Activated CD8-positive, alpha-beta memory T cell treated with anti-CD3 and anti-CD28 coated beads for 1 hour (primary cell): ENCODE results near the gene NRBF2.
"Not testable (repeated sequence)": the region's sequence is repeated elsewhere in the genome, so short reads cannot be mapped to it uniquely, and the experiment has no call there.

Experiments used
- DNase-seq, 2 donors: peaks; one replicate each; pipeline ENCODE4 v3.0.0-alpha.2; 2020; ENCODE audit warnings: low read depth in 1 of 2; ENCODE audit errors: extremely low read depth in 1 of 2

Gene NRBF2

DNA sequence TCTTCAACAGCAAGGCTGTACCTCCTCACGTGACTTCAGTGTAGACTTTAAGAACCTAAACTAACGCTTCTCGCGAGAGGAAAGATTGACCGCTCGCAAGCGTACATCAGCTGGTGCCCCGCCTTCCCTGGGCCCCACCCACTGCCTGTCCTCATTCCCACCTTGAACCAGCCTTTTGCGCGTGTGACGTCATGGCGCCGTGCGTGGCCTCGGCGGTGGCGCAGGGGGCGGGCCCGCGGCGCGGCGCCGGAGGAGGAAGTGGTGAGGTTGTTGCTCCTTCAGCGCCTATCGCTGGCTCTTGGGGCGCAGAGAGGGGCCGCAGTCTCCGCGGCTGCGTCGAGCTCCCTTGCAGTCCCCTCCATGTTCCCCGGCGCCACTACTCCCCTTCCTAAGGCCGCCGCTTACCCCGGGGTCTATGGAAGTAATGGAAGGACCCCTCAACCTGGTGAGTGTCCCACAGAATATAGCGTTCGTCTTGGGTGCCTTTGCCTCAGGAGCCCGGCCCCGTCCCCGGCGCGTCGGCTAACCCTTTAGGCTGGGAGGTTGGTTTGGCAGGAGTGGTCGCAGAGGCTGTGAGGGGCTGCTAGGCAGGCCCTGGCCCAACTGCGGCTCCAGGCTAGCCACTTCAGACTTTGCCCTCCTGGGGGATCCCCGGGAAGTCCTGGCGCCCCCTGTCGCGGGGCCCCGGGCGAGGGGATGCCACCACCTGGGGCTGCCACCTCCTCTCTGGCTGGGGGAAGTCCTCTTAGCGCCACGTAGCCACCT, at the start of gene NRBF2:
NRBF2 (plus strand) TSS at position 273 of the 765 bp plus-strand sequence; CDS start at position 416, 143 bp downstream.
- DNase-seq = peak; percentile 93 to 94

DNA sequence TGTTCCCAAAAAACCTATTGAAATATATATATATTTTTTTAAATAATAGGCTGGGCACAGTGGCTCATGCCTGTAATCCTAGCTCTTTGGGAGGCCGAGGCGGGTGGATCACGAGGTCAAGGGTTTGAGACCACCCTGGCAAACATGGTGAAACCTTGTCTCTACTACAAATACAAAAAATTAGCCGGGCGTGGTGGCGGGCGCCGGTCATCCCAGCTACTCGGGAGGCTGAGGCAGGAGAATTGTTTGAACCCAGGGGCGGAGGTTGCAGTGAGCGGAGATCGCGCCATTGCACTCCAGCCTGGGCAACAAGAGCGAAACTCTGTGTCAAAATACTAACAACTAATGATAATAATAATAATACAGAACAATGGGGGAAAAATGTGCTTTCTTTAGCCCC, 49.7 kb upstream of the NRBF2 start:
- DNase-seq = not testable (repeated sequence)

DNA sequence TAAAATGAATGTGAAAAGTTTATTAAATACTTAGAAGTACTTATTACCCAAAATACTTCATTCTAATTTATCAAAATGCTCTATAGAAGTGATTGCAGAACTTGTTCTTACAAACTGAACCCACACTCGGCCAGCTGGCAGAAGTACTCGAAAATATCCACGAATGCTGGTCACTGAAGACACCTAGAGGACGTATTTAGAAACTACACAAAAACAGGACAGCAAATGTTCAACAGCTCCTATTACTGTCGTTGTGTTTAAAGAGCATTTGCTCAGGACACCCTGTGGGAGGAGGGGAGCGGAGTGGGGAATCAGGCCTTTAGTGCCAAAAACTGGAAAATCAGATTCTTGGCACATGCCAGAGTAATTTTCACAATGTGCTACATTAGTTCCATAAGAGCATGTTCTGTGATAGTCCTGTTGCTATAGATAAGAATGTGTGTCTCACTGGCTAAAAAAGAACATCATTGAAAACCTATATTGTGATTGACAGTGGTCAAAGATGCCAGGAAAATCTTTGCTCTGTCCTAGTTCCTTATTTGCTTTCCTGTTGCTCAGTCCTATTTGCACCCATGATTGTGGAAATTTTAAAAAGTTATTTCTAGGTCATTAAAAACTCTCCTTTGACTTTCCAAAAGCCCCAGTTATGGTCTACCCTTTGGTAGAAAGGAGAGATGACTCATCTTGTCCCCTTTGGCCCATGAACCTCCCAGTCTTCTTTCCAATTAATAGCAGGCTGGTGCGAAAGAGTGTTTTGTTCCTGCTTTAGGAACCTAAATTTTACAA, 49.0 kb upstream of the NRBF2 start:
- no peak for DNase-seq

DNA sequence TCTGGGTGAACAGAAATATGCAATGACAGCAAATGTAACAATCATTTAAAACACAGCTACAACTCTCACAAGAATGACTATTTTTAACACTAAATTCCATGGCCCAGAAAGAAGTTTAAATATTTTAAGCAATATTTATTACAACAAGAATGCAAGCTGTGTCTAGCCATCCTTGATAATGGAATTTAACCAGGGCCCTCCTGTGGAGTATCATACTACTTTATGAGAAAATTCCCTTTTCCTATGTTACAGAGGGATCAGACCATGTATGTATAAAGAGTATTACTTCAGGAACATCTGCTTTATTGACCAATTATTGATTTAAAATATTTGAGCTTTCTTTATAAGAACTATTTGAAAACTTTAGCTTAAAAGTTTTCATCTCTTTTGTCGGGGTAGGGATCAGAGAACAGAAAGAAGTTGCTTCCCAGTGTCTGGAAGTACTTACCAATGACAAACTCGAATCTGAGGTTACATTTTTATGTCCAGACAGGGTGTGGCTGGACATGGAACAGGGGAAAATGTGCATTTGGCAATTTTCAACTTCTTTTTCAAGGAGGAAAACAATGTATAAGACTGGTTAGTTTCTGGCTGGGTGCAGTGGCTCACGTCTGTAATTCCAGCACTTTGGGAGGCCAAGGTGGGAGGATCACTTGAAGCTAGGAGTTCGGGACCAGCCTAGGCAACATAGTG, 48.3 kb upstream of the NRBF2 start:
- DNase-seq = no peak

DNA sequence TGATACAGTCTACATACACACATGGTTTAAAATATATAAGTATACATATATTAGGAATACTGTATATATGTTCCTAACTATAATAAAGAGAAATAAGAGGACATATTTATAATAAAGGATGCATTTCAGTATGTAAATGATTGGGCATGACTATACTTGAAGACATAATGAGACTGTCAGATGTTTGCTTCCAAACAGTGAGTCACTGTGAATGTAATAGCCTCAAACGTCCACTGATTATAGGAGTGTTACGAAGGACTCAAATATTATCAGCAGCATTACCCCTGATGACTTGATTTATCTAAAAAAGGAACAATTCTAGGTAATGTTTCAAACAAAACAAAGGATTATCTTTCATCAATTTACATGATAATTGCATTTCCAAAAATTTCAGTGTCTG, 39.9 kb upstream of the NRBF2 start:
- no peak for DNase-seq

DNA sequence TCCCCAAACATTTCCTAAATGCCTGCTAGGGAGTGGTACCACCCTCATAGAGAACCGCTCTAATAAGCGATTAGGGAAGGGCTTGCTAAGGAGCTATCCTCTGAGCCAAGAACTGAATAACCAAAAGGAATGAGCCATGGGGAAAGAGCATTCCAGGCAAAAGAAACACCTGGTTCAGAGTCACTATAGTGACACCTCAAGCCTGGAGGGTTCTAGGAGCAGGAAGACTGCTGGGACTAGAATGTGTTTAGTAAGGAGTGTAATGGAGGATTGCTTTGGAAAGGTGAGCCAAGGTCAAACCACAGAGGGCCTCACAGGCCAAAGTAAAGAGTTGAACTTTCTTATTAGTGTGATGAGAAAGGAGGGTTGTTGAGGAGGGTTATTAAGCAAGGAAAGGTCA, 38.7 kb upstream of the NRBF2 start:
- DNase-seq = no peak

DNA sequence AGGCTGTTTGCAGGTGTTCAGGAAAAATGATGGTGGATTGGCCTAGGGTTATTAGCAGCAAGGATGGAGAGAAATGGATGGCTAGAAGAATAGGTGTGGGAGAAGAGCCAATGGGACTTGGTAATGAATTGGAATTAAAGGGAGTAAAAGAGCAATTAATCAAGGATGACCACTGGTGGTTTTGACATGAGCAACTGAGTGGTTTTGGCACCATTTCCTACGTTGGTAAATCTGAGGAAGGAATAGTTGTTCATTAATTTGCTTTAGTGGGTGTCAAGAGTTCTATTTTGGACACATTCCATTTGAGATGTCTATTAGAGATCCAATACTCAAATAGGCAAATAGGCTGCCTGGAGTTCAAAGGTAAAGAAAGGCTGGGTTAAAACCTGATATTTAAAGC, 38.2 kb upstream of the NRBF2 start:
- no peak for DNase-seq

DNA sequence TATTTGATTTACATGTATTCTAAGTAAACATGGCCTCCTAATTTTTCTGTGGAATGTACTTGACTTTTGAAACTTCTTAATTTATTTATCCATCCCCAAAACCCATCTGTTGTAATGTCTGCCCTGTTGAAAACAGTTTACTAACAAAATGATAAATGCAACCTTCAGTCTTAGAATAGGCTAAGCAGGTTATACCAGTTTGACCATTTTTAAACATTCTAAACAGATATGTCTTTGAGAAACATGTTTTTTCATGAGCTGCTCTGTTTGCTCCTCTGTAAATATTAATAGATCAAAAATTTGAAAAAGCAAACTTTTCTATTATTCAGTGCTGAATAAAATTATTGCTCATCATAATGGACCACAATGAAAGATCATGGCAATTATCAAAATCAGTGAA, 33.4 kb upstream of the NRBF2 start:
- no peak for DNase-seq

DNA sequence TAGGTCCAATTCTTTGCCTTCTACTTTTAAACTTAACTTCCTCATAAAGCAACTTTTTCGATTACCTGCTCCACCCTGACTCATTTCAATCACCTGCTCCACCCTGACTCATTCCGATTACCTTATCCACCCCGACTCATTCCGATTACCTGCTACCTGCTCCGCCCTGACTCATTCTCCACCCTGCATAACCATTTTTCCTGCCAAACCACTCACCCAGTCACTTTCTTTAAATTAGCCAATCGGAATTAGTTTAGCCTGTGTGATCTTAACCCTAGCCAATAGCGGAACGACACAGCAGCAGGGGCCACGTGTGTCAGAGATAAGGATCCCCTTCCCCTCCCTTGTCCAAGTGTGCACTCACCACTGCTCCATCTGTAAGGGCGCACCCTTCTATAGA, 32.0 kb upstream of the NRBF2 start:
- DNase-seq = not testable (repeated sequence)

DNA sequence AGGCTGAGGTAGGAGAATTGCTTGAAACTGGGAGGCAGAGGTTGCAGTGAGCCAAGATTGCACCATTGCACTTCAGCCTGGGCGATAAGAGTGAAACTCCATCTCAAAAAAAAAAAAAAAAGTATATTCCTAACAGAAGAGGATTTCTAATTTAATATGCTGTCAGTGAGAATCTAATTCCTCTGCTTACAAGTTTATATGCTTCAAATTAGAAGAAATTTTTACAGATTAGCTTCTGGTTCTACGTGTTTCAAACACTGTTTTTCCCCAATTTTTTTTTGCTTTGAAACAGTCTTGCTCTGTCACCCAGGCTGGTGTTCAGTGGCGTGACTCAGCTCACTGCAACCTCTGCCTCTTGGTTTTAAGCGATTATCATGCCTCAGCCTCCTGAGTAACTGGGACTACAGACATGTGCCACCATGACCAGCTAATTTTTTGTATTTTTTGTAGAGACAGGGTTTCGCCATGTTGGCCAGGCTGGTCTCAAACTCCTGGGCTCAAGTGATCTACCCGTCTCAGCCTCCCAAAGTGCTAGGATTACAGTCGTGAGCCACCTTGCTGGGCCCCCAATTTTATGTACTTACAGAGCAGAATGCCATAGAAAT, 30.7 kb upstream of the NRBF2 start:
- not testable (repeated sequence) for DNase-seq

DNA sequence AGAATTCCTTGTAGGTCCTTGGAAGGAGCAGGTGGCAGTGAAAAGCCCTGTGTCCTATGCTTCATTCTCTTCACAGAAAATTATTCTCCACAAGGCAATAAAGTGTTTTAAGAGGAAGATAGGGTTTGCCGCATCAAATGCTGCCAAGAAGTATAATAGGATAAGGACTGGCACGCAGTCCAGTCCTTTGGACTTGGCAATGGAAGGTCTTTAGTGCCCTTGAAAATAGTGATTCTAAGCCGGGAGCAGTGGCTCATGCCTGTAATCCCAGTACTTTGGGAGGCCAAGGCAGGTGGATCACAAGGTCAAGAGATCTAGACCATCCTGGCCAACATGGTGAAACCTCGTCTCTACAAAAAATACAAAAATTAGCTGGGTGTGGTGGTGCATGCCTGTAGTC, 29.9 kb upstream of the NRBF2 start:
- DNase-seq = not testable (repeated sequence)

DNA sequence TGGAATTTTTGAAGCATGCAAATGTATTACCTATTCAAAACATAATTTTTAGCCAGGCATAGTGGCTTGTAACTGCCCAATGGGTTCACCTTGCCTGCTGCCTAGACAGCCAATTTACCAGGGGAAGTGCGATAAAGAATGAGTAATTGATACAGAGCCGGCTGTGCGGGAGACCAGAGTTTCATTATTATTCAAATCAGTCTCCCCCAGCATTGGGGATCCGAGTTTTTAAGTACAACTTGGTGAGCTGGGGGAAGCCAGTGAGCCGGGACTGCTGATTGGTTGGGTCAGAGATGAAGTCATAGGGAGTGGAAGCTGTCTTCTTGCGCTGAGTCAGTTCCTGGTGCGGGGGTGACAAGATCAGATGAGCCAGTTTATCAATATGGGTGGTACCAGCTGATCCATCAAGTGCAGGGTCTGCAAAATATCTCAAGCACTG, 29.1 kb upstream of the NRBF2 start:
- DNase-seq = no peak

DNA sequence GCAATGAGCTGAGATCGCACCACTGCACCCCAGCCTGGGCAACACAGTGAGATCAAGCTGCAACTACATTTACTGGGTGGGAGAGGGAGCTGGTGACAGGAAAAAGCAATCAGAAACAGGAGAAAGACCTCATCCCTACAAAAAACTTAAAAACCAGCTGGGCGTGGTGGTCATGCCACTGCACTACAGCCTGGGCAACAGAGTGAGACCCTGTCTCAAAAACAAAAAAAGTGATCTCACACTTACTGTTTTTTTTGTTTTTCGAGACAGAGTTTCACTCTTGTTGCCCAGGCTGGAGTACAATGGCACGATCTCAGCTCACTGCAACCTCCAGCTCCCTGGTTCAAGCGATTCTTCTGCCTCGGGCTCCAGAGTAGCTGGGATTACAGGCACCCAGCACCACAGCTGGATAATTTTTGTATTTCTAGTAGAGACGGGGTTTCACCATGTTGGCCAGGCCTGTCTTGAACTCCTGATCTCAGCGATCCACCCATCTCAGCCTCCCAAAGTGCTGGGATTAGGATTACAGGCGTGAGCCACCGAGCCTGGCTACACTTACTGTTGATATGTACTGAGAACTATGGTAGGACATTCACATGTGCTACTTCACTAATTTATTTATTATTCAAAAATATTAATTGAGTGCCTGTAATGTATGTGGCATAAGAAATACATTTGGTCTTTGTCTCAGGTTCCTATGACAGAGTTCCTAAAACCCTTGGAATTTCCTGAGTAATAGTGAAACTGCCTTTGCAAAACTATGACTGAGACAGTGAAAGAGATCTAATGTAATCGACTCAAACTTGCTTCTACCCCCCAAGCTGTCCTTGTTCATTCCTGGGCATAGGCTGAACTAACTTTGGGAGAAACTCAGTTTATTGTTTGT, 27.7 kb upstream of the NRBF2 start:
- DNase-seq = no peak

DNA sequence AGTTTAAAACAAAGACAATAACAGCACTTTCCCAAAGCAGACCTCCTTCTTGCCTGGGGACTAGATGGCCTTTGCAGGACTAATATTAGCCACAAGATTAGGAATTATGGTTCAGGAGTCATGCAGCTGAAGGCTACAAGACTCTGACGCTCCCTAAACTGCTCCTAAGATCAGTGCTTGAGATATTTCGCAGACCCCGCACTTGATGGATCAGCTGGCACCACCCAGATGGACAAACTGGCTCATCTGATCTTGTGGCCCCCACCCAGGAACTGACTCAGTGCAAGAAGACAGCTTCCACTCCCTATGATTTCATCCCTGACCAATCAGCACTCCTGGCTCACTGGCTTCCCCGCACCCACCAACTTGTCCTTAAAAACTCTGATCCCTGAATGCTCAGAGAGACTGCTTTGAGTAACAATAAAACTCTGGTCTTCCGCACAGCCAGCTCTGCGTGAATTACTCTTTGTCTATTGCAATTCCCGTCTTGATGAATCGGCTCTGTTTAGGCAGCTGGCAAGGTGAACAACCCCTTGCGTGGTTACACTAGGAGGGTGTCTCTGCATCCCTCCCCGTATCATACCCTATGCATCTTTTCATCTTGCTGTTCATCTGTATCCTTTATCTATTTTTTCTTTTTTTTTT, 26.9 kb upstream of the NRBF2 start:
- DNase-seq = no peak

DNA sequence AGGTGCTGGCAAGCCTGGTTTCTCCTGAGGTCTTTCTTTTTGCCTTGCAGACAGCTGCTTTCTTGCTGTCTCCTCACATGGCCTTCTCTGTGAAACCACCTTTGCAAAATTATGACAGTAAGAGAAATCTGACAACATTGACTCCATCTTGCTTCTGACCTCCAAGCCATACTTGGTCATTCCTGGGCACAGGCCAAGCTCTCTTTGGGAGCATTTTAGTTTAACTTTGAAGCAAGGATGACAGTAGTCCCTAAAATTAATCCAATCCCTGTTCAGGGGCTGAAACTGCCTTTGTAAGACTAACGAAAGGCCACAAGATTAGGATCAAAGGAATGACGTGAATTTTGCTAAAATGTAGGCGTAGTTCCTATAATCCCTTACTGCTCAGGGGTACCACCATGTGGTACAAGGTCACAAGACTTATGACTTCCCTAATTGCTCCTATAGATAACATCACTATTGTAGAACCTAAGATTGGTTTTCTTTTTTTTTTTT, 25.1 kb upstream of the NRBF2 start:
- no peak for DNase-seq

DNA sequence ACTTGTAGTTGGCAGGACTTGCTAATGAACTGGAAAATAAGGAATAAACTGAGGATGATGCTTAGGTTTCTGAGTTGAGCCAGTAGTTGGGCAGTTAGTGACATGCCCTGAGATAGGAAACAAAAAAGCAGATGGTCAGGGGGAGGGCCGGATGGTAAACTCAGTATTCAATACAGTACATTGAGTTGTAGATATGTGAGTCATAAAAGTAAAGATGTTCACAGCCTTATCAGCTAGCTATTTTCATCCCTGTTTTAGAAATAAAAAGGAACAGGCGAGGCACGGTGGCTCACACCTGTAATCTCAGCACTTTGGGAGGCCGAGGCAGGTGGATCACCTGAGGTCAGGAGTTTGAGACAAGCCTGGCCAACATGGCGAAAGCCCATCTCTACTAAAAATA, 22.2 kb upstream of the NRBF2 start:
- DNase-seq = no peak

DNA sequence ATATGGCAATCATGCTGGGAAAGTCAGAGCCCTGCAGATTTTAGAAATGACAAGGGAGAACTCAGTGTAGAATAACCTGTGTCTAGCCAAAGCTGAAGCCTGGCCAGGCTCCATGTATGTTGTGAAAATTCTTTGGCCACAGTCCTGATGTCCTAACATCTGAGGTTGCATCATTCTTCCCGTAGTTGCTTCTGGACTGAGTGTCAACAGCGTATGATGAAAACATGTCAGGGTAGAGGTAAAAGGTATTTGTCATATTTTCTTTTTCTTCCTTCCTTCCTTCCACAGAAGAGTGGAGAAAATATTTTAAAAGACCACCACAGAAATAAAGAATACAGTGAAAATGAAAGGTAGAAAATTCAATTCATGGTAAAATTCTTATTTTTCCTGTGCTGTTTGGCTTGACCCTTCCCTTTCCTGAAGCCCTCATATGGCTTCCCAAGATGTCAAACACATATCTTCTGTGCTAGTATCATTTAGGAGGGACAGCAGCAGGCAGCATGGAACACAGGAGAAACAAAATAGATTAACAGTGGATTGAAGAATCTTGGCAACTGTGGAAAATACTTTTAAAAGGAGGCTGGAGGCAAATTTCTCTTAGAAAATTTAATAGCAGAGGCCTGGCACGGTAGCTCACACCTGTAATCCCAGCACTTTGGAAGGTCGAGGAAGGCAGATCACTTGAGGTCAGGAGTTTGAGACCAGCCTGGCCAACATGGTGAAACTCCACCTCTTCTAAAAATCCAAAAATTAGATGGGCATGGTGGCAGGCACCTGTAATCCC, 18.9 kb upstream of the NRBF2 start:
- DNase-seq = no peak

DNA sequence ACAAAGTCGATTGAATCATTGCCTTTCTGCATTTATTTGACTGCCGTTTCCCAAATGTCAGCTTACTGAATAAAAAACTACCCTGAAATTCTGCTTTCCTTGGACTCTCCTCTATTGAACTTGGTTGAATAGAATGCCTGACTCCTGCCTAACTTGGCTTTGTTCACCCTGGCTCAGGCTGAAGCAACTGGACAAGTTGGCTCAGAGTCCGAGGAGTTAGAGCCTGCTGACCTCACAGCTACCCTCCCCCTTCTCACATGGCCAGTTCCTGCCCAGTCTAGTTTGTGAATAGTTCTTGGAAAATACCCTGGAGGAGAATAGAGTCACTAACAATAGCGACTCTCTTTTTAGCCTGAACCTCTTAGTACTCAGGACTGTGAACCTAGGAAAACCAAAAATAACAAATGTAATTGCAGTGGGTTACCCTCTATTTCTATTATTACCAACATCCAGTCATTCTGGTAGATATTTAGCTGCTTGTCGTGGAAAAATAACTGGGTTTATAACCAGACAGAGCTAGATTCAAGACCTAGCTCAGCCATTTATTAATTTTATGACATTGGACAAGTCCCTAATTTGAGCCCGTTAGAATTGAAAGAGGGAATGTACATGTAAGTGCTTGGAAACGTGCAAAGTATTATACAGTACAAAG, 17.3 kb upstream of the NRBF2 start:
- no peak for DNase-seq
